GM06990 (cell line): Measurements from ENCODE around the gene ACTL7B.

Experiments
- DNase-seq: peaks from one replicate; pipeline ENCODE4 v3.0.0-alpha.2; 2011; ENCODE audit not compliant: insufficient read length; ENCODE audit errors: extremely low read depth
- H3K27me3 ChIP-seq: replicated peaks from 2 replicates; pipeline ENCODE4 v1.6.0; 2011; ENCODE audit warnings: low read length; ENCODE audit not compliant: control insufficient read depth, insufficient read depth
- H3K36me3 ChIP-seq: 2 replicates; pipeline ENCODE4 v1.5.1; 2011; ENCODE audit warnings: low read length; ENCODE audit not compliant: control insufficient read depth, insufficient read depth
- H3K4me3 ChIP-seq: replicated peaks from 2 replicates; pipeline ENCODE4 v1.5.1; 2011; ENCODE audit warnings: low read depth, mild to moderate bottlenecking, control low read depth, low read length
- CTCF ChIP-seq: IDR thresholded peaks from 2 replicates; pipeline ENCODE4 v1.5.1; 2011; ENCODE audit warnings: low read length, control low read depth, mild to moderate bottlenecking, inconsistent platforms; ENCODE audit not compliant: insufficient read depth, poor library complexity, severe bottlenecking

ACTL7B gene

GRCh38 chr9:108832179-108832500, 23.6 kb downstream of the ACTL7B start:
- TF ChIP-seq CTCF = no peak
- DNase-seq = no peak
- Histone ChIP-seq H3K4me3 (no peak overlapping the region), H3K36me3 (no peaks in the 10 kb centered on the region), H3K27me3 (no peaks in the 10 kb centered on the region)

- Histone ChIP-seq H3K4me3 (no peak overlapping the region), H3K36me3 (no peaks in the 10 kb centered on the region), H3K27me3 (no peaks in the 10 kb centered on the region)
- DNase-seq = no peak
- no peak for TF ChIP-seq CTCF
Observed at GRCh38 chr9:108831496-108832178, 24.1 kb downstream of the ACTL7B start.

- Histone ChIP-seq H3K27me3 (no peaks in the 10 kb centered on the region), H3K36me3 (no peaks in the 10 kb centered on the region), H3K4me3 (no peak overlapping the region)
- no peak for DNase-seq
- TF ChIP-seq CTCF = no peak
Observed at GRCh38 chr9:108830272-108830671, 25.5 kb downstream of the ACTL7B start.

GRCh38 chr9:108823829-108824228, 32.0 kb downstream of the ACTL7B start:
- Histone ChIP-seq H3K4me3 (no peak overlapping the region), H3K36me3 (no peaks in the 10 kb centered on the region), H3K27me3 (no peaks in the 10 kb centered on the region)
- no peak for DNase-seq
- no peak for TF ChIP-seq CTCF

GRCh38 chr9:108816037-108816436, 39.7 kb downstream of the ACTL7B start:
- no peak for DNase-seq
- Histone ChIP-seq H3K27me3 (no peaks in the 10 kb centered on the region), H3K4me3 (no peak overlapping the region), H3K36me3 (no peaks in the 10 kb centered on the region)
- no peak for TF ChIP-seq CTCF

- Histone ChIP-seq H3K27me3 (no peaks in the 10 kb centered on the region), H3K4me3 (no peak overlapping the region), H3K36me3 (no peaks in the 10 kb centered on the region)
- DNase-seq = no peak
- no peak for TF ChIP-seq CTCF
Observed at GRCh38 chr9:108815156-108815555, 40.6 kb downstream of the ACTL7B start.
